Memory B cell (primary cell): ENCODE data around the gene HCN4.
"Not testable (repeated sequence)": the region's sequence is repeated elsewhere in the genome, so short reads cannot be mapped to it uniquely, and the experiment has no call there.

ENCODE experiments used
- ATAC-seq: fragments of 150-1000 bp; cut with Tn5 transposase; 2 replicates; pipeline ENCODE4 v1.10.0; 2021; ENCODE audit warnings: low read depth, mild to moderate bottlenecking, moderate library complexity
- DNase-seq, 2 donors: peaks; one replicate each; pipeline ENCODE4 v3.0.0; 2022; ENCODE audit warnings: low spot score in 2 of 2
- H3K27ac Mint-ChIP-seq: one replicate; pipeline ENCODE4 v1.8.0; 2022; ENCODE audit warnings: mild to moderate bottlenecking, moderate library complexity, mixed read lengths
- H3K27me3 Mint-ChIP-seq: one replicate; pipeline ENCODE4 v1.8.0; 2022; ENCODE audit warnings: mixed read lengths
- H3K36me3 Mint-ChIP-seq: one replicate; pipeline ENCODE4 v1.8.0; 2022; ENCODE audit warnings: mild to moderate bottlenecking, mixed read lengths
- H3K4me1 Mint-ChIP-seq: one replicate; pipeline ENCODE4 v1.8.0; 2022; ENCODE audit warnings: mixed read lengths
- H3K4me3 Mint-ChIP-seq: one replicate; pipeline ENCODE4 v1.8.0; 2022; ENCODE audit warnings: mild to moderate bottlenecking, moderate library complexity, mixed read lengths
- H3K9me3 Mint-ChIP-seq: one replicate; pipeline ENCODE4 v1.8.0; 2022; ENCODE audit warnings: mixed read lengths

Gene HCN4

GRCh38 chr15:73368301-73369136 is at the start of gene HCN4:
HCN4 (minus strand) TSS chr15:73368958; CDS start chr15:73368270, 688 bp downstream.
- Mint-ChIP-seq H3K27ac (no peak within 1 kb of the TSS), H3K9me3 (no peaks in the 10 kb centered on the region), H3K36me3 (no peaks in the 10 kb centered on the region), H3K4me1 (peaks cover 2% of the 10 kb centered on the region), H3K4me3 (no peak within 1 kb of the TSS), H3K27me3 (peaks cover 11% of the 10 kb centered on the region)
- ATAC-seq (no peak), DNase-seq (no peak)

DNA sequence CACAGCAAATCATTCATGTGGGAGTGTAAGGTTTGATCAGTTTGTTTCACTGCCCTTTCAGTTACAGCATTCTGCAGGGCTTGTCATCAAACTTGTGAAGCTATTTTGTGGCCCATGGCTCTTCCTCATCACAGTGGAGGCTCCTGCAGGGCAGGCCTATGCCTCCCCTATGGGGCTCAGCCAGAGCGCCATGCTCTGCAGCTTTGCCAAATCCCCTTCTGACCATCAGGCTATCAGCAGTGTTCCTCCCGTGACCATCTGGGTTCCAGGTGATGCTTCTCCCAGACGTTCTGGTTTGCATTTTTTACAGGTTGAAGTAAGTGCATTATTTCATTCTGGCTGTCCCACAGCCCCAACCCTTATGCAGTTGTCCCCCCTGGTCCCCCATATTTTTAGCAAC is 46.1 kb upstream of the HCN4 start:
- peaks cover 5% of the 10 kb centered on the region for H3K27me3 Mint-ChIP-seq
- H3K36me3 Mint-ChIP-seq = no peaks in the 10 kb centered on the region
- no peak overlapping the region for H3K4me3 Mint-ChIP-seq
- H3K9me3 Mint-ChIP-seq = no peaks in the 10 kb centered on the region
- no peak for ATAC-seq
- H3K4me1 Mint-ChIP-seq = no peaks in the 10 kb centered on the region
- no peak overlapping the region for H3K27ac Mint-ChIP-seq
- no peak for DNase-seq

GRCh38 chr15:73403171-73403570 is 34.4 kb upstream of the HCN4 start:
- Mint-ChIP-seq H3K27me3 (peaks cover 6% of the 10 kb centered on the region), H3K9me3 (no peaks in the 10 kb centered on the region), H3K36me3 (no peaks in the 10 kb centered on the region), H3K27ac (no peak overlapping the region), H3K4me3 (no peak overlapping the region), H3K4me1 (no peaks in the 10 kb centered on the region)
- DNase-seq (no peak), ATAC-seq (no peak)

DNA sequence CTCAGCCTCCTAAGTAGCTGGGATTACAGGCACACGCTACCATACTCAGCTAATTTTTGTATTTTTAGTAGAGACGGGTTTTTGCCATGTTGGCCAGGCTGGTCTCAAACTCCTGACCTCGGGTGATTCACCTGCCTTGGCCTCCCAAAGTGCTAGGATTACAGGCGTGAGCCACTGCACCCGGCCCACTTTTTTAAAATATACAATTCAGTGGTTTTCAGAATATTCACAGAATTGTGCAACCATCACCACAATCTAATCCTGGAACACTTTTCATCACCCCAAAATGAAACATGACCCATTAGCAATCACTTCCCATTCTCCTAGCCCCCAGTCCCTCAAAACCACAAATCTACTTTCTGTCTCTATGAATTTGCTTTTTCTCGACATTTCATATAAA is 31.5 kb upstream of the HCN4 start:
- DNase-seq, H3K4me3 Mint-ChIP-seq, H3K36me3 Mint-ChIP-seq, H3K27ac Mint-ChIP-seq, H3K4me1 Mint-ChIP-seq, H3K27me3 Mint-ChIP-seq, H3K9me3 Mint-ChIP-seq, ATAC-seq: not testable (repeated sequence)

- Mint-ChIP-seq H3K4me1 (no peaks in the 10 kb centered on the region), H3K4me3 (no peak overlapping the region), H3K9me3 (no peaks in the 10 kb centered on the region), H3K27ac (no peak overlapping the region), H3K36me3 (no peaks in the 10 kb centered on the region), H3K27me3 (peaks cover 6% of the 10 kb centered on the region)
- no peak for ATAC-seq
- DNase-seq = no peak
These were observed 30.1 kb upstream of the HCN4 start for GRCh38 chr15:73398861-73399260.

GRCh38 chr15:73397461-73397860 is 28.7 kb upstream of the HCN4 start:
- no peaks in the 10 kb centered on the region for H3K9me3 Mint-ChIP-seq
- H3K27me3 Mint-ChIP-seq = peaks cover 7% of the 10 kb centered on the region
- no peak overlapping the region for H3K27ac Mint-ChIP-seq
- H3K4me1 Mint-ChIP-seq = no peaks in the 10 kb centered on the region
- ATAC-seq (no peak), DNase-seq (no peak)
- H3K4me3 Mint-ChIP-seq = no peak overlapping the region
- no peaks in the 10 kb centered on the region for H3K36me3 Mint-ChIP-seq

DNA sequence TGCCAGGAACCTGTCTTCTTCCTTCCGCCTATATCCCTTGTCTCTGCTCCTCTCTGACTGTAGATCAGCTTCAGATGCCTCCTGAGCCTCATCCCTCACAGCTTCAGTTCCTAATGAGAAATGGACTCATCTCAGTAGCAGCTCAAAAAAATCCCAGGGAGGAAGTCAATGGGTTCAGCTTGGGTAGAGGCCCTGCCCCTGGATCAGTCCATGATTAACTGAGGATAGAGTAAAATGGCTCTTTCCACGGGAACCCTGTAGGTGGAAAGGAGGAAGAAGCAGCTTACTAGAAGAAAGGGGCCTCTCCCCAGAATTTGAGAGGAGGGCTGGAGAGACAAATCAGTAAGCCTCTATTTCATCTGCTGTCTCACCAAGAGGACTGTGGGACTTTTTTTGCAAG is 26.9 kb upstream of the HCN4 start:
- H3K27me3 Mint-ChIP-seq = peaks cover 11% of the 10 kb centered on the region
- H3K27ac Mint-ChIP-seq = no peak overlapping the region
- H3K9me3 Mint-ChIP-seq = peaks cover 2% of the 10 kb centered on the region
- peaks cover 2% of the 10 kb centered on the region for H3K4me1 Mint-ChIP-seq
- ATAC-seq (no peak), DNase-seq (no peak)
- H3K36me3 Mint-ChIP-seq = no peaks in the 10 kb centered on the region
- no peak overlapping the region for H3K4me3 Mint-ChIP-seq

DNA sequence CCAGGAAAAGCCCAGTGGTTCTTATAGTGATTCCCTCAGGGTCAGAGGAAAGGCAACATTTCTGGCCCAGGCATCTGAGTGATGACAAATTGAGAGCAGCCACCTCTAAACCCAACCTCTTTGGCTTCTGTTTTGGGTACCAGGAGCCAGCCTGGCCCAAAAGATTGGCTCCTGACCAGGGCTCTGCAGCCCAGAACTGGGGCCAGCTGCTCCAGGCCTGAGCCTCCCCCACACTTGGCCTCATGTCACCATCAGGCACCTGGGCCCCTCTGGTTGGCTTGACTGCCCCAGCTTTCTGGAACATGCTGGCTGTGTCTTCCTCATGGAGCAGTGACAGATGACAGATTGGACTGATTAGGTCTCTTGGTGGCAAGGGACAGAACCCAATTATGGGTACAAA is 26.0 kb upstream of the HCN4 start:
- no peak overlapping the region for H3K4me3 Mint-ChIP-seq

DNA sequence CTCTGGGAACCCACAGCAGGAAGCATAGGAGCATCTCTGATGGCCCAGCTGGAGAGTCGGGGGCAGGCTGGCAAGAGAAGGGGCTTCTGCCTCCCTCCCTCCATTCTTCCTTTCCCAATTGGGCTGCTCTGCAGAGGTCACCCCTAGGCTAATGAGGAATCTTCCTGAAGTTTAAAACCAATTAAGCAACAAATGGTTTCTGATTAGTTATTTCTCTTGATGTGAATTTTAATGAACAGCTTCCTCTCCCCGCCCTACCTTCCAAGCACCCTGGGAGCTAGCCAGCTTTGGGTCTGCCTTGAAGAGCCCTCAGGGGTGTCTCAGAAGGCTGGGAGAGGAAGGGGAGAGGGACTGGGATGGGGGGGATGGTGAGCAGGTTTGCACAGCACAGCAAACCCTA is 24.6 kb upstream of the HCN4 start:
- DNase-seq (no peak), ATAC-seq (no peak)
- Mint-ChIP-seq H3K27me3 (peaks cover 11% of the 10 kb centered on the region), H3K4me3 (no peak overlapping the region), H3K9me3 (peaks cover 2% of the 10 kb centered on the region), H3K27ac (no peak overlapping the region), H3K4me1 (peaks cover 2% of the 10 kb centered on the region), H3K36me3 (no peaks in the 10 kb centered on the region)

More for the DNA sequence above, 26.0 kb upstream of the HCN4 start:
- Mint-ChIP-seq H3K9me3 (peaks cover 2% of the 10 kb centered on the region), H3K27me3 (peaks cover 15% of the 10 kb centered on the region), H3K27ac (no peak overlapping the region), H3K36me3 (no peaks in the 10 kb centered on the region), H3K4me1 (peaks cover 2% of the 10 kb centered on the region)
- ATAC-seq = no peak
- no peak for DNase-seq

DNA sequence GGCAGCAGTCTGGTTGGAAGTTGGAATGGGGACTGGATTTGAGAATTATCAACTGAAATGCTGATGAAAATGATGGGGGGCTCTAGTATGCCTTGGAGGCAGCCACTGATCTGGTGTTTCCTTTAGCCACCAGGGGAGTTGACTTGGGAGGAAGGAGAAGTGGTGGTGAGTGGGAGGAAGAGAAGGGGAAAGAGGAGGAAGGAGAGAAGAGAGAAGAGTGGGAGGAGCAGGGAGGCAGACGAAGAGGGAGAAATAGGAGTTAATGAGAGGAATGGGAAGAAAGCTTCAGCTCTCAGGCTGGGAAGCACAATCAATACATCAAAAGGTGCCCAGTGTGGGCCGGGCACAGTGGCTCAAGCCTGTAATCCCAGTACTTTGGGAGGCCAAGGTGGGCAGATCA is 23.3 kb upstream of the HCN4 start:
- Mint-ChIP-seq H3K27me3 (peaks cover 11% of the 10 kb centered on the region), H3K4me1 (peaks cover 2% of the 10 kb centered on the region), H3K4me3 (no peak overlapping the region), H3K36me3 (no peaks in the 10 kb centered on the region), H3K9me3 (peaks cover 2% of the 10 kb centered on the region), H3K27ac (no peak overlapping the region)
- no peak for DNase-seq
- no peak for ATAC-seq

DNA sequence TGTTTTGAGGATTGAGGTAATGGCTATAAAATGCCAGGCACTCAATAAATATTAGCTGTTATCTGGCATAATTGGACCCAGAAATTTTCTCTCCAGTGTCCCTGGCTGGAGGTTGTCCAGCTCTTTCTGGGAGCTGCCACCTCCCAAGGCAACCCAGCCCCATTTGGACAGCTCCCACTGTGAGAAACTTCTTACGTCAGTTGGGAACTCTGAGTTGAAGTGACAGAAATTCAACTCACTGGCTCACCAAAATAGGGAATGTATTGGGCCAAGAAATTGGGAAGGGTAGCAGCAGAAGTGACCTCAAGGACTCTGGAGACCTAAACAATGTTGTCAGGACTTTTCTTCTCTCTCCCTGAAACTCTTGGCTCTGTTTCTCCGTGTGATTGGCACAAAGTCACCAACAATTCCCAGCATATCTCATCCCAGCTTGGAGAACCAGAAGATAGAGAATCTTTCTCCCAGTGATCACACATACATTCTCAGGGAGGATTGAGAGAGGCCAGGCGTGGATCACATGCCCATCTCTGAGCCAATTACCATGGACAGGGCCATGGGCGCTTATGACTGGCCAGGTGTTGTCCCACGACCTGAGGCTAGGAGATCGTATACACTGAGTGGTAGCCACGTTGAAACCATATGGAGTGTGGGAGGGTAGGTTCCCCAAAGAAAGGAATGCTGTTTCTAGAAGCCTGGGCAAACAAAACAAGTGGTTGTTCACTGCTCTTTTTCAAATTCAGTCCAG is 22.5 kb upstream of the HCN4 start:
- peaks cover 2% of the 10 kb centered on the region for H3K9me3 Mint-ChIP-seq
- H3K4me3 Mint-ChIP-seq = no peak overlapping the region
- no peak for ATAC-seq
- no peaks in the 10 kb centered on the region for H3K36me3 Mint-ChIP-seq
- no peak overlapping the region for H3K27ac Mint-ChIP-seq
- DNase-seq = no peak
- peaks cover 2% of the 10 kb centered on the region for H3K4me1 Mint-ChIP-seq
- H3K27me3 Mint-ChIP-seq = peaks cover 11% of the 10 kb centered on the region

DNA sequence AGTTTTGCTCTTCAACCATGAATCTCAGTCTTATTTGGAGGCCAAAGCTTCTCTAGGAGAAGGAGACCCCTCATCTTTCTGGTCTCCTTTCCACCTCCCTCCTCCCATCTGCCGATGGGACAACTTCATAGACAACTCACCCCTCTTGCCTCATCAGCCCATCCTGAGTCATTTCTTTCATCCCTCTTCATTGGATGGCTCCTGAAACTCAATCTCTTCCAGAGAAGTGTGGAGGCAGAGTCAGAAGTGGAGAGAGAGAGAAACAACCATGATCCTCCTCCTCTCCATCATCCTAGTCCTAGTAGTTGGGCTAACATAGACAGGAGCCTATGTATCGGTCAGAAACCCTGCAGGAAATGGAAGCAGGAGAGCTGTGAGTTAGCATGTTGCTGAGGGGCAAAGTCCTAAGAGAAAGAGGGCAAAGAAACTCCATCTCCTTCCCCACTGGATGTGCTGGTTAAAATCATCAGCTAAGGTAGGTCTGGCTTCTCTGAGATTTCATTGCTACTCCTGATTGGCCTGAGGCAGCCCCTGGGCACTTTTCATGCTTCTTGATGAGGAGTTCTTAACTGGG is 21.3 kb upstream of the HCN4 start:
- DNase-seq (no peak), ATAC-seq (no peak)
- Mint-ChIP-seq H3K27me3 (peaks cover 18% of the 10 kb centered on the region), H3K4me1 (peaks cover 2% of the 10 kb centered on the region), H3K4me3 (no peak overlapping the region), H3K27ac (no peak overlapping the region), H3K36me3 (no peaks in the 10 kb centered on the region), H3K9me3 (peaks cover 2% of the 10 kb centered on the region)

DNA sequence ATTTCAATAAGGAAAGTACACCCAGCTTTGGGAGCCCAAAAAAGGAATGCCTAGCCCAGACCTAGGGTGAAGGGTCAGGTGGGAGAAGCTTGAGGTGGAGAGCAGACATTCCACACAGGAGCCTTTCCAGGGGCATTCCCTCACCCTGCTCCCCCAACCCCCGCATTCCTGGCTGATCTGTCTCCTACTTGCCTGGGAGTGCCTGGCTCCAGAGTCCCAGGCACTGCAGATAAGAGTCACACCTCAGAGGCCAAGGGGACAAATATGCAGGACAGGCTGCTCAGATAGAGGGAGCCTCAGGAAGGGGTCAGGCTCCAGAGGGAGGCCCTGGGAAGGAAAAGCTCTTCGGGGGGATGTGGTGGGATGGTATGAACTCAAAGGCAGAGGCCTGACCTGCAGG is 20.8 kb upstream of the HCN4 start:
- no peak overlapping the region for H3K27ac Mint-ChIP-seq
- peaks cover 2% of the 10 kb centered on the region for H3K4me1 Mint-ChIP-seq
- no peak for DNase-seq
- no peak overlapping the region for H3K4me3 Mint-ChIP-seq
- H3K36me3 Mint-ChIP-seq = no peaks in the 10 kb centered on the region
- peaks cover 2% of the 10 kb centered on the region for H3K9me3 Mint-ChIP-seq
- no peak for ATAC-seq
- H3K27me3 Mint-ChIP-seq = peaks cover 19% of the 10 kb centered on the region

DNA sequence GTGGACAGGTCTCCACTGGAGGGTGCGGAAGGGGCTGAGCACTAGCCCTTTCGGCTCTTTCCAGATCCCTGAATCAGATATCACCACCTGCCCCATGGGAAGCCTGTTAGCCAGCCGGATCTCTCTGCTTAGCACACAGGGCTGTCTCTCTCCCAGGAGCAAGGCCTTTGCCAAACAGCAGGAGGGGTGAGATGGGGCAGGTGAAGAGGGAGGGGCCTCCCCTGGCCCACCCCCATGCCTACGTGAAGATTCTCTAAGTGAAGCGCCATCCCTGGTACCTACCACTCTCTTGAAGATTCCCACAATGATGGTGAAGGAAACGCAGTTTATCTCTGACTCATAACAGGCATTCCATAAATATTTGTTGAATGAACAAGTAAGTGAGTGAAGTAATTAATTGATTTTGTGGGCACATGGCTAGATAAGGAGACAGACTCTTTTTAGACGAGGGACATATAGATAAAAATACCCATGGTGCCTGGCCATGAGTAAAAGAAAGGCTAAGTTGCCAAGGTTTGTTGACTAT is 19.6 kb upstream of the HCN4 start:
- H3K27ac Mint-ChIP-seq = no peak overlapping the region
- no peak overlapping the region for H3K4me3 Mint-ChIP-seq
- H3K36me3 Mint-ChIP-seq = no peaks in the 10 kb centered on the region
- DNase-seq (no peak), ATAC-seq (no peak)
- H3K4me1 Mint-ChIP-seq = peaks cover 2% of the 10 kb centered on the region
- peaks cover 19% of the 10 kb centered on the region for H3K27me3 Mint-ChIP-seq
- H3K9me3 Mint-ChIP-seq = peaks cover 4% of the 10 kb centered on the region
